Right forelimb (tissue), 1 donor: ENCODE results near the gene TOP3A.
"Not testable (repeated sequence)": the region's sequence is repeated elsewhere in the genome, so short reads cannot be mapped to it uniquely, and the experiment has no call there.

Source experiments
- DNase-seq: peaks from one replicate; pipeline ENCODE4 v3.0.0-alpha.2; 2018

TOP3A gene

GRCh38 chr17:18323007-18323406 is 8.2 kb upstream of the TOP3A start:
- no peak for DNase-seq

DNA sequence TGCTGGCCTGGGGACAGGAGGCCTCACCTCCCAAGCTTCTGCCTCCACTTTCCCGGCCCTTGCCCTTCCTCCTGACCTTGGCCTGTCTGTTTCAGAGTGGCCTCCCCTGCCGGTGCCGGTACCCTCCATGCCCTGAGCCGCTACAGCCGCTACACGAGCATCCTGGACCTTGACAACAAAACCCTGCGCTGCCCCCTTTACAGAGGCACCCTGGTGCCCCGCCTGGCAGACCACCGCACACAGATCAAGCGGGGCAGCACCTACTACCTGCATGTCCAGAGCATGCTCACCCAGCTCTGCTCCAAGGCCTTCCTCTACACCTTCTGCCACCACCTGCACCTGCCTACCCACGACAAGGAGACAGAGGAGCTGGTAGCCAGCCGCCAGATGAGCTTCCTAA is 7.7 kb upstream of the TOP3A start:
- no peak for DNase-seq

DNA sequence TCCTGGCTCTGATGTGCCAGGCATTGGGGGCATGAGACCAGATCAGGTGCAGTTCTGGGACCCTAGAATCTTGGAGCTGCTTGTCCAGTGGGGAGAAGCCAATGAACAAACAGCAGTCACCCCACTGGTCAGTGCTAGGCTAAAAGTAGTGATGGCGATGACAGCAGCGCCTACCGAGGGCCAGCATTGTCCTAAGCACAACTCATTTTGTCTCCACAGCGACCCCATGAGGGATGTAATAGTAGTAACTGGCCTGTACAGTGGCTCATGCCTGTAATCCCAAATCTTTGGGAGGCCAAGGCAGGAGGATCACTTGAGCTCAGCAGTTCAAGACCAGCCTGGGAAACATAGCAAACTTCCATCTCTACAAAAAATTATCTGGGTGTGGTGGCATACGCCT is 6.5 kb upstream of the TOP3A start:
- DNase-seq: no peak

DNA sequence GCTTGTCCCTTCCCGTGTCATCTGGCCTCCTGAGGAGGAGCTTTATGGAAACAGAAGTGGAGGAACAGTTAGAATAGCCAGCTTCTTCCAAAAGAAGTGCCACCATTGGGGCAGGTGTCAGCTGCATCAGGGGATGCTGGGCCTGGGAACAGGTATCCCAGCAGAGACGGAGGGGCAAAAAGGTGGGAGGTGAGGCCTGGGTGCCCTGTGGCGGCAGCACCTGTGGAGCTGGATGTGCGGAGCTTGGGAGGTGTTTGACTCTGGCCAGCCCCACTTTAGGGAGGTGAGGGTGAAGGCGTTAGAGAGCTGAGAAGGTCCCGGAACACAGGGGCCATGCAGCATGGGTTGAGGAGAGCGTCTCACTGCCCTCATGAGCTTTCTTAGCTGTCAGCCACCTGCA is 5.5 kb upstream of the TOP3A start:
- DNase-seq: no peak

DNA sequence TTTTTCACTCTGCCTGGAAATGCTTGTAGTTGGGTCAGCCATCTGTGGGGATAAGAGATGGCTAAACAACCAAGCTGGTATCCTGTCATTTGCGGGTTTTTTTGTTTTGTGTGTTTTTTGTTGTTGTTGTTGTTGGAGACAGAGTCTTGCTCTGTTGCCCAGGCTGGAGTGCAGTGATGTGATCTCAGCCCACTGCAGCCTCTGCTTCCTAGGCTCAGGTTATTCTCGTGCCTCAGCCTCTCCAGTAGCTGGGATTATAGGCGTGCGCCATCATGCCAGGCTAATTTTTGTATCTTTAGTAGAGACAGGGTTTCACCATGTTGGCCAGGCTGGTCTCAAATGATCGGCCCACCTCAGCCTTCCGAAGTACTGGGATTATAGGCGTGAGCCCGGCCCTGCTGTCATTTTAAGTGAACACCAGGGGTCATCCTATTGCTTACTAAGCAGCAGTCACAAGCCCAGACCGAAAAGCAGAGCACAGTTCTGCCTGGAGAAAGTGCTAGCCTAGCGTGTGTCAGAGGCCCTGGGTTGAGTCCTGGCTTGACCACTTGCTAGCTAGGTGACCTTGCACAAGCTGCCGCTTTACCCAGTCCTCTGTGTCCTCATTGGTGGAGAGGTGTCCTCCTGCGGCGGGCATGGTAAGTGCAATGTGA is 4.9 kb upstream of the TOP3A start:
- peak; percentile 58 for DNase-seq

- no peak for DNase-seq
Measured at GRCh38 chr17:18318771-18319450, 4.1 kb upstream of the TOP3A start.

- DNase-seq: no peak
Measured at GRCh38 chr17:18318117-18318516, 3.3 kb upstream of the TOP3A start.

DNA sequence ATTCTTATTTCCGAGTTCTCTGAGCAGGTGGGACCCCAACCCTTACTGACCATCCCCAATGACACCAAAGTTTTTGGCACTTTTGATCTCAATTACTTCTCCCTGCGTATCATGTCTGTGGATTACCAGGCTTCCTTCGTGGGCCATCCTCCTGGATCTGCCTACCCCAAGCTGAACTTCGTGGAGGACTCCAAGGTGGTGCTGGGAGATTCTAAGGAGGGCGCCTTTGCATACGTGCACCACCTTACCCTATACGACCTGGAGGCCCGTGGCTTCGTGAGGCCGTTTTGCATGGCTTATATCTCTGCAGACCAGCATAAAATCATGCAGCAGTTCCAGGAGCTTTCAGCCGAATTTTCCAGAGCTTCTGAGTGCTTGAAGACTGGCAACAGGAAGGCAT is 1.2 kb upstream of the TOP3A start:
- no peak for DNase-seq

DNA sequence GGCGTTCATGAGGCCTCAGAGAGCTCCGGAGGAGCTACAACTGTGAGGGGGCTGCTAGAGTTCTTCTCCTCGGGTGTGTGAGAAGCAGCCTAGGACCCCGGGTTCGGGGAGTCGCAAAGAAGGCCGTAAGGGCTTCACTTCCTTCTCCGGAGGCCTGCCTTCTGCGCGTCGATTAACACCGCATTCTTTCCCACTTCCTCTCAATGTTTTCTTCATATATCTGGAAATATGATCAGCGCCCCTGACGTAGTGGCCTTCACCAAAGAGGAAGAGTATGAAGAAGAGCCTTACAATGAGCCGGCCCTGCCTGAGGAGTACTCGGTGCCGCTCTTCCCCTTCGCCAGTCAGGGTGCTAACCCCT is 748 bp upstream of the TOP3A start:
- no peak for DNase-seq

DNA sequence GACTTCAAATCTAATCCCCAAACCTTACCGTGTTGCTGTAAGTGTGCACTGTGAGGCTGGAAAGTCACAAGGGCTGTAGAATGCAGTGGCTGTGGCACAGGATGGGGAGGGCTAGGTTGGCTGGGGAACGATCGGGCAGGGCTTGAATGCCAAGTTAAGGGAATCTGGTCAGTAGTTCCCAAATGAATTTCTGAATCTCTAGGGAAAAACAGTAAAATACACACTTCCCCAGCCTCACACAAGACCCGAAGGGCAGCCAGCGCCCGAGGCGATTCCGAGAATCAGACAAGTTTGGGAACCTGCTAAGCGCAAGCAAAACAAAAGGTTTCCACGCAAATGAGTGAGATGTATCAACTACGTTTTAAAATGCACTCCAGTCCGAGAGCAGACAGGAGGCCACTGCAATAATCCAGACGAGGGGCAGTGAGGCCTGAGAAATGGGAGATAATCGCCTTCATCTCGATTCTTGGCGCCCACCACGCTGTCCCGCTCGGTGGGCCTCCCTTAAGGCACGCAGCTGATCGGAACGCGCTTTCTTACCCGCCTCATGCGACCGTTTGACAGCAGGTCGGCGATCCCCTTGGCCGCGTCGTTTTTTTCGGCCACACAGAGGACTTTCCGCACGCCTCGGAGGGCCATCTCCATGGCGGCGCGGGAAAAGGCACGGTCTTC is 599 bp downstream of the TOP3A start:
- DNase-seq: no peak

- no peak for DNase-seq
Measured at GRCh38 chr17:18309202-18309601, 5.6 kb downstream of the TOP3A start.

GRCh38 chr17:18303206-18303605 is 11.6 kb downstream of the TOP3A start:
- DNase-seq: not testable (repeated sequence)

GRCh38 chr17:18300725-18301480 is 13.9 kb downstream of the TOP3A start:
- no peak for DNase-seq

GRCh38 chr17:18298061-18298460 is 16.7 kb downstream of the TOP3A start:
- DNase-seq: not testable (repeated sequence)

- DNase-seq: no peak
Measured at GRCh38 chr17:18291718-18292540, 22.9 kb downstream of the TOP3A start.

- DNase-seq: no peak
Measured at GRCh38 chr17:18285296-18285695, 29.5 kb downstream of the TOP3A start.

GRCh38 chr17:18281788-18282187 is 33.0 kb downstream of the TOP3A start:
- DNase-seq: no peak

DNA sequence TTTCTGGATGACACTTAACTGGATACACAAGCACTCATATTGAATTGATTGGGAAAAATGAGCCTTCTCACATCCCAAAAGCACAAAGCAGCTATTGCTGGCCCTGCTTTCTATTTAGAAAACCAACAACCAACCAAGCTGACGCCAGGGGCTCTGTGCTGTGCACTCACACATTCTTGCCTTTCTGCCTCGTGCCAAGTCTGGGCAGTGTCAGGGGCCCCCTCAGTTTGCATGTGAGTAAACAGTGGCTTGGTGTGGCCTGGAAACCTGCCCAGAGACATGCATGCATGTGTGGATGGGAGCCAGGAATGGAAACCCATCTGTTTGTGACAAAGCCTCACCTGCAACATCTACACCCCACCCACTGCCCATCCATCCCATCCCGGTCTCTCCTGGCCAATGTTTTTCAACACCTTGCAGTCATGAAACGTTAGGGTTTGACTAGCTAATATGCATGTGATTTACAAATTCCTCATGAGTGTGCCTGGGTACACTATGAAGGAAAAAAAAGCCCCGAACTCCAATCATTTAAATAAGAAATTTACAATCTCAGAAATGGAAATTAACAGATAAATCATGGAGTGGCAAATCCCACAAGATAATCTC is 33.9 kb downstream of the TOP3A start:
- no peak for DNase-seq

DNA sequence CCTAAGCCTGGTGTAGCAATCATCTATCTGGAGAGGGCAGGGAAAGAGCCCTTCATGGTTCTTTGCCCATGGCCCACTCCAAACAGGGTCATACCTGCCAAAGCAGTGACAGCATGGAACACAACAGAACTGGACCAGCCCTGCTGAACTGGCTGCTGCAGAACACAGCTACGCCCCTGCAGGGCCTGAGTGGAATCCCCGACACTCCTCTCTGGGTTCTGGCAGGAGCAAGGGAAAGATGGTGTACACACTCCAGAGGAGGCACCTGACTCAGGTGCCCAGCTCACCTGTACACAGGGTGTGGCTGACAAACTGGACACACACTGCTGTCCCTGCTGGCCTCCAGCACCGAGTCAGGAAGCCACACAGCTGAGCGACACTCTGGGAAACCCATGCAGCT is 34.5 kb downstream of the TOP3A start:
- no peak for DNase-seq

DNA sequence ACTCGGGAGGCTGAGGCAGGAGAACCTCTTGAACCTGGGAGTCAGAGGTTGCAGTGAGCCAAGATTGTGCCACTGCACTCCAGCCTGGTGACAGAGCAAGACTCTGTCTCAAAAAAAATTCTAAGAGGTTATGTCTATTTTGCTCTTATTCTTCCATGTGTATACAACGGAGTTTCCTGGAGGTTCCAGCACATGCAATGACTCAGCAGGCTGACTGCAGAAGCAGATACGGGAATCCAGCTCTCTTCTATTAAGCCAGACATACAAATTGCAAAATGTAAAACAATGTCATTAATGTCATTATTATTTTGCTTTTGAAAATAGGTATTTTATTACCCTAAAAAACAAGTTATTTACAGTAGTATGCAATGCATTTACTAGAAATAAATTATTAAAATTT is 35.9 kb downstream of the TOP3A start:
- no peak for DNase-seq

GRCh38 chr17:18277076-18277475 is 37.7 kb downstream of the TOP3A start:
- no peak for DNase-seq
